Loucy (cell line): ENCODE measurements around the gene CCDC167.

Experiments
- H2AFZ ChIP-seq: fragments of 200-600 bp; sonication (generic); 2 replicates; pipeline ENCODE4 v1.6.0; 2016; ENCODE audit warnings: antibody characterized with exemption, mild to moderate bottlenecking, low read length, moderate library complexity
- H3F3A ChIP-seq: fragments of 200-600 bp; 2 replicates; pipeline ENCODE4 v1.6.0; 2016; ENCODE audit warnings: antibody characterized with exemption, low read depth, mild to moderate bottlenecking
- H3K27me3 ChIP-seq: fragments of 200-600 bp; sonication (generic); 2 replicates; pipeline ENCODE4 v1.6.1; 2014; ENCODE audit warnings: low read length, mild to moderate bottlenecking; ENCODE audit not compliant: insufficient read depth, poor library complexity, severe bottlenecking
- H3K36me3 ChIP-seq: fragments of 200-600 bp; sonication (generic); 2 replicates; pipeline ENCODE4 v1.6.1; 2016; ENCODE audit warnings: low read length; ENCODE audit not compliant: insufficient read depth
- H3K4me1 ChIP-seq: fragments of 200-600 bp; sonication (generic); 2 replicates; pipeline ENCODE4 v1.5.1; 2014; ENCODE audit warnings: low read length, mild to moderate bottlenecking; ENCODE audit not compliant: insufficient read depth, poor library complexity, severe bottlenecking
- H3K4me2 ChIP-seq: fragments of 200-600 bp; sonication (generic); 2 replicates; pipeline ENCODE4 v1.6.0; 2014; ENCODE audit warnings: antibody characterized with exemption, low read length, low read depth, mild to moderate bottlenecking; ENCODE audit not compliant: poor library complexity, severe bottlenecking
- H3K4me3 ChIP-seq: fragments of 200-600 bp; sonication (generic); 2 replicates; pipeline ENCODE4 v1.5.1; 2014; ENCODE audit warnings: low read length, mild to moderate bottlenecking, mixed read lengths; ENCODE audit not compliant: poor library complexity, severe bottlenecking
- H3K79me2 ChIP-seq: fragments of 200-600 bp; sonication (generic); 2 replicates; pipeline ENCODE4 v1.6.1; 2014; ENCODE audit warnings: low read length; ENCODE audit not compliant: insufficient read depth
- H3K9ac ChIP-seq: fragments of 200-600 bp; sonication (generic); 2 replicates; pipeline ENCODE4 v1.6.0; 2014; ENCODE audit warnings: mild to moderate bottlenecking, low read depth, low read length, moderate library complexity; ENCODE audit not compliant: poor library complexity, severe bottlenecking
- H3K9me2 ChIP-seq: fragments of 200-600 bp; sonication (generic); replicated peaks from 2 replicates; pipeline ENCODE4 v1.6.1; 2016; ENCODE audit warnings: low read depth, low read length, mixed read lengths
- H3K9me3 ChIP-seq: fragments of 200-600 bp; sonication (generic); 2 replicates; pipeline ENCODE4 v1.6.1; 2014; ENCODE audit warnings: mild to moderate bottlenecking, antibody characterized with exemption, low read length, low read depth; ENCODE audit not compliant: insufficient read depth
- H4K20me1 ChIP-seq: fragments of 200-600 bp; sonication (generic); 2 replicates; pipeline ENCODE4 v1.6.0; 2014; ENCODE audit warnings: antibody characterized with exemption, low read length, mild to moderate bottlenecking; ENCODE audit not compliant: insufficient read depth, poor library complexity, severe bottlenecking
- EZH2phosphoT487 ChIP-seq: fragments of 200-600 bp; IDR thresholded peaks from 2 replicates; pipeline ENCODE4 v1.6.1; 2018; ENCODE audit warnings: antibody characterized with exemption, mild to moderate bottlenecking, moderate library complexity, borderline replicate concordance
- TF ChIP-seq, protein P1 (sequence below): fragments of 200-600 bp; sonication (generic); conservative IDR thresholded peaks from 2 replicates; pipeline ENCODE4 v1.5.1; 2014; ENCODE audit warnings: mild to moderate bottlenecking, antibody characterized with exemption, low read length

Gene CCDC167

DNA sequence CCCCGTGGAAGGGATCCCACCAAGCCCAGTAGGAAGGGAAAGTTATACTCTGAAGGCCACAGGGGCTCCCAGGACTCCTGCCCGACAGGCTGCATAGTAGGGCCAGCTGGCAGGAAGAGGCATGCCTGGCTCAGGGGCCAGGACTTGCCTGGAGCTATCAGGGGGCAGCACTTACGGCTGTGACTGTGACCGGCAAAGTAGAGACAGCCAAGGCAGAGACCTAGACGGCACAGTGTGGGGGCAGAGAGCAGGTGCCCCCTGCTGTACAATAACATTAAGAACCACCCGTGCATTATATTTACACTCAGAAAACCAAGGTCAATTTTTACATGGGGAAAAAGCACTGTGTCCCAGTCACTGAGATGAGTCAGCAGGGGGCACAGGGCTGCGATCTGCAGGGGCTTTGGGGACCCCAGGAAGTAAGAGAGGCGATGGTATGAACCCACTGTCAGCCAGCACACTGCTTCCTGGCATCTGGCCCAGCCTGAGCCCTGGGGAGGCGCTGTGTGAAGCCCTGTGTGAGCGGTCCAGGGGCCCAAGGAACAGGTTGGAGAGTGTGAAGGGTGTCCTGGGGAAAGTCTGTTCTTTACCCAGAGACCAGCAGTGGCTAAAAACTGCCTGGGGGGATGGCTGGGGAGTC is 9.9 kb downstream of the CCDC167 start:
- no peak overlapping the region for H3K4me2 ChIP-seq
- H3K9ac ChIP-seq: no peak overlapping the region

GRCh38 chr6:37488476-37488875 is 11.2 kb downstream of the CCDC167 start:
- H4K20me1 ChIP-seq: peaks cover 7% of the 10 kb centered on the region
- no peaks in the 10 kb centered on the region for H3F3A ChIP-seq
- peaks cover 9% of the 10 kb centered on the region; the same call in 1 of the 2 replicates for H3K36me3 ChIP-seq
- H3K27me3 ChIP-seq: no peaks in the 10 kb centered on the region
- TF ChIP-seq EZH2phosphoT487: no peak
- TF ChIP-seq, protein P1, sequence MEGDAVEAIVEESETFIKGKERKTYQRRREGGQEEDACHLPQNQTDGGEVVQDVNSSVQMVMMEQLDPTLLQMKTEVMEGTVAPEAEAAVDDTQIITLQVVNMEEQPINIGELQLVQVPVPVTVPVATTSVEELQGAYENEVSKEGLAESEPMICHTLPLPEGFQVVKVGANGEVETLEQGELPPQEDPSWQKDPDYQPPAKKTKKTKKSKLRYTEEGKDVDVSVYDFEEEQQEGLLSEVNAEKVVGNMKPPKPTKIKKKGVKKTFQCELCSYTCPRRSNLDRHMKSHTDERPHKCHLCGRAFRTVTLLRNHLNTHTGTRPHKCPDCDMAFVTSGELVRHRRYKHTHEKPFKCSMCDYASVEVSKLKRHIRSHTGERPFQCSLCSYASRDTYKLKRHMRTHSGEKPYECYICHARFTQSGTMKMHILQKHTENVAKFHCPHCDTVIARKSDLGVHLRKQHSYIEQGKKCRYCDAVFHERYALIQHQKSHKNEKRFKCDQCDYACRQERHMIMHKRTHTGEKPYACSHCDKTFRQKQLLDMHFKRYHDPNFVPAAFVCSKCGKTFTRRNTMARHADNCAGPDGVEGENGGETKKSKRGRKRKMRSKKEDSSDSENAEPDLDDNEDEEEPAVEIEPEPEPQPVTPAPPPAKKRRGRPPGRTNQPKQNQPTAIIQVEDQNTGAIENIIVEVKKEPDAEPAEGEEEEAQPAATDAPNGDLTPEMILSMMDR: no peak
- H3K4me3 ChIP-seq: no peak overlapping the region
- no peak overlapping the region for H3K9ac ChIP-seq
- no peak overlapping the region for H2AFZ ChIP-seq
- no peak overlapping the region for H3K4me2 ChIP-seq
- no peaks in the 10 kb centered on the region for H3K9me3 ChIP-seq
- peaks cover 6% of the 10 kb centered on the region; the same call in 1 of the 2 replicates for H3K79me2 ChIP-seq
- H3K9me2 ChIP-seq: no peaks in the 10 kb centered on the region
- peaks cover 20% of the 10 kb centered on the region for H3K4me1 ChIP-seq

More for the DNA sequence above, 9.9 kb downstream of the CCDC167 start:
- TF ChIP-seq EZH2phosphoT487: no peak
- TF ChIP-seq, protein P1: peak; percentile 57
- Histone ChIP-seq H2AFZ (no peak overlapping the region), H3K36me3 (peaks cover 3% of the 10 kb centered on the region; the same call in 1 of the 2 replicates), H3K9me2 (no peaks in the 10 kb centered on the region), H3K4me3 (no peak overlapping the region), H3K9me3 (no peaks in the 10 kb centered on the region), H3F3A (no peaks in the 10 kb centered on the region), H3K27me3 (no peaks in the 10 kb centered on the region), H3K4me1 (peaks cover 20% of the 10 kb centered on the region), H4K20me1 (peaks cover 3% of the 10 kb centered on the region), H3K79me2 (peaks cover 6% of the 10 kb centered on the region; the same call in 1 of the 2 replicates)

DNA sequence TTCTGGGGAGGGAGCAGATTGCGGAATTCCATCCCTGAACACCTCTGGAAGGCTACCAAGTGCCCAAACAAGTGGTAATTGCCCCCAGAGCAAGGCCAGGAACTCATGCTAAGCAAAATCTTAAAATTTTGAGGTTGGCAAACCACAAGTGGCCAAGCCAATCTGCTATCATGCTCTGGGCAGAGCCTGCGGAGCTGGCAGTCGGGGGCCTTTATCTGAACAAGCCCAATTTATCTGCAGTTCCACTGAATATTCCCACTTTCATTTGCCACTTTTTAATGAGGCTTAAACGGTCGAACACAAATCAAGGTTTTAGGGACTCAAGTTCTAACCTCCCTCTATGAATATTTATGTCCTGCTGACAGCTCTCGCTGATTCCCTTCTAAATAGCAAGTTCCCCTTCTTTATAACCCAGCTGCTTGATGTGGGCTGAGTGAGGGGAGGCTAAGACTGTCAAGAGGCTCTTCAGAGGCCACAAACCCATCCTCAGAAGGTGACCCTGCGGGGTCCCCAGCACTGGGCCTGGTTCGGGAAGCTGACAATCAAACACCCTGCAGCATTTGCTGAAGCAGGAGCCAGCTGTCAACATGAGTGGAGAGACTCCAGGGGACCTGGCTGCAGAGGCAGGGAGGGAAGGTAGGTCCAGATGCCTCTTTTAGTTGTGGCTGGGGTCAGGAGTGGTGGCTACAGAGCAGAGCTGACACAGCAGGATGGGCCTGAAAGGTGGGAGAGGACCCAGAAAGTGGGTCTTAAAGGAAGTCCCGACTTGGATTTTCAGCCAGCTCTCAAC is 11.9 kb downstream of the CCDC167 start:
- no peak overlapping the region for H2AFZ ChIP-seq
- H3K4me2 ChIP-seq: no peak overlapping the region
- H4K20me1 ChIP-seq: peaks cover 7% of the 10 kb centered on the region
- no peaks in the 10 kb centered on the region for H3K9me3 ChIP-seq
- H3K4me3 ChIP-seq: no peak overlapping the region
- H3K9ac ChIP-seq: no peak overlapping the region
- H3K27me3 ChIP-seq: no peaks in the 10 kb centered on the region
- H3K9me2 ChIP-seq: no peaks in the 10 kb centered on the region
- H3F3A ChIP-seq: no peaks in the 10 kb centered on the region
- H3K79me2 ChIP-seq: peaks cover 6% of the 10 kb centered on the region; the same call in 1 of the 2 replicates
- TF ChIP-seq, protein P1: no peak
- TF ChIP-seq EZH2phosphoT487: no peak
- H3K4me1 ChIP-seq: peaks cover 20% of the 10 kb centered on the region
- peaks cover 16% of the 10 kb centered on the region; the same call in 1 of the 2 replicates for H3K36me3 ChIP-seq
